RPMI7951 (cell line): Measurements from ENCODE around the gene PLOD3. TPM values are rescaled to one million over a fixed set of nuclear protein-coding genes. Genes with fewer than 3 reads are reported as not detected.

ENCODE experiments used
- DNase-seq: peaks from one replicate; pipeline ENCODE4 v3.0.0-alpha.2; 2012; ENCODE audit warnings: low read depth
- total RNA-seq: library from RNA; depleted of rRNA; stranded (reverse); fragments of >200 nt; shearing (Covaris generic); gene quantifications from 2 replicates; pipeline ENCODE4 v1.2.3, GENCODE V29; 2014; rRNA removed

Gene PLOD3
- total RNA-seq, 1 experiment from 2014 or later, result 167 TPM

DNA sequence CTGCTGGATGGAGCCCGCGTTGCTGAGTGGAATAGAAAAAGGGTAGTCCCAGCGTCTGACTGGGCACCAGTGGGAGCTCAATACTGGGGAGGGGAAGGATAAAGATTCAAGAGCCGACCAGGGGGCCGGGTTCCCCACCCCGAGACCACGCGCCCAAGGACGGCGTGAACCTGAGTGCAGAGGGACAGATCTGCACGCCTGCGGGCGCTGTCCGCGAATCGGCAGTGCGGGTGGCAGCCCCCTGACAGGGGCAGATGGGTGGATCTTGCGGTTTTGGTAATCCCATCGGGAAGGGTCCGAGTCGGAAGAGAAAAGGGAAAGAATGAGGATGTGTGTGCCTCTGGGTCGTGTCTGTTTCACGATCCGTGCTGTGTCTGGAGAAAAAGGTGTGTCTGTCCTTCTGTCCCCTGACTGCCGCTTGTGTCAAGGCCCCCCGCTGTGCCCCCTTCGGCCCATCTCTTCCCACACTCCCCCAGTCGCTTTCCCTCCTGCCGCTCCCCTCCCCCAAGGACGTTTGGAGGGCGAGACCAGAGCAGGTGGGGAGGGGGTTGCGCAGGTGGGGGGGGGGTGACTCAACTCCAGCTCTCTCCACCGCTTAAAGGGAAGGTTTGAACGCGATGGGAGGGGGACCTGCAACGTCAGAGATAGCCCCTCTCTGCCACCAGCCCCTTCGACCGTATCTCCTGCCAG, 51.3 kb downstream of the PLOD3 start:
- no peak for DNase-seq

DNA sequence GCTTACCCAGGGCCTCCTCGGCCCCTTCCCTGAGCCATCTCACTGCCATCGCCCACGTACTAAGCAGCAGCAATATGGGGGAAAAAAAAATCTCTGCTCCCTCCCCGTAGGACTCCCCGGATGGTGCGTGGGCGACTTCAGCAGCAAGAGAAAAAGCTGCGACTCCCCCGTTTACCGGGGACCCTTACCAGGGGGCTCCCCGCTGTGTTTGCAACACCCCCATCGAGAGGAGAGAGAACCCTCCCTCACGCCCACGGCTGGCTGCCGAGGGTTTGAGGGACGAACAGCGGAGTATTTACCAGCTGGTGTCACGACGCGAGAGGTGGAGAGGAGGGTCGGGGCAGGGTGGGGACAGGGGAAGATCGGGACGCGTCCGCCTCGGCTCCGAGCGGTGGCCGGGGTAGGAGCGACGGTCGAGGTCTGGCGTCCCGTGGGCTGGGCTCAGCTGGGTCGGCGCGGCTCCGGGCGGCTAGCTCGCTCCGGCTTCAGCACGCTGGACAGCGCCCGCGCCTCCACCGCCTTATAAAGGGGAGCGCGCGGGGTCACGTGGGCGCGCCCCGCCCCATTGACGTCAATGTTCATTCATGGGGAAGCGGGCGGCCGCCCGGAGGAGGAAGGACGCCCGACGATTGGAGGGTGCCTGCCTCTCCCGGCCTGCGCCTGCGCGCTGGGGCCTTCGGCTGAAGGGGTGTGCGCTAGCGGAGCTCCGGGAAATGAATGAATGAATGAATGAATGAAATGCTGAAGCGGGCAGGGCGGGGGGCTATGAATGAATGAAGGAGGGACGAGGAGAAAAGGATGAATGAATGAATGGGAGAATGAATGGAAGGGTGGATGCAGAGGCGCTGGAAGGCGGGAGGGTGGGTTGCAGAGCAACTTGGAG, 52.1 kb downstream of the PLOD3 start, which contains the start of gene VGF:
TSS of gene VGF (minus strand) at position 495 of the 883 bp plus-strand sequence. CDS start 726 bp downstream, outside the sequence.
- DNase-seq, result peak; percentile 92

DNA sequence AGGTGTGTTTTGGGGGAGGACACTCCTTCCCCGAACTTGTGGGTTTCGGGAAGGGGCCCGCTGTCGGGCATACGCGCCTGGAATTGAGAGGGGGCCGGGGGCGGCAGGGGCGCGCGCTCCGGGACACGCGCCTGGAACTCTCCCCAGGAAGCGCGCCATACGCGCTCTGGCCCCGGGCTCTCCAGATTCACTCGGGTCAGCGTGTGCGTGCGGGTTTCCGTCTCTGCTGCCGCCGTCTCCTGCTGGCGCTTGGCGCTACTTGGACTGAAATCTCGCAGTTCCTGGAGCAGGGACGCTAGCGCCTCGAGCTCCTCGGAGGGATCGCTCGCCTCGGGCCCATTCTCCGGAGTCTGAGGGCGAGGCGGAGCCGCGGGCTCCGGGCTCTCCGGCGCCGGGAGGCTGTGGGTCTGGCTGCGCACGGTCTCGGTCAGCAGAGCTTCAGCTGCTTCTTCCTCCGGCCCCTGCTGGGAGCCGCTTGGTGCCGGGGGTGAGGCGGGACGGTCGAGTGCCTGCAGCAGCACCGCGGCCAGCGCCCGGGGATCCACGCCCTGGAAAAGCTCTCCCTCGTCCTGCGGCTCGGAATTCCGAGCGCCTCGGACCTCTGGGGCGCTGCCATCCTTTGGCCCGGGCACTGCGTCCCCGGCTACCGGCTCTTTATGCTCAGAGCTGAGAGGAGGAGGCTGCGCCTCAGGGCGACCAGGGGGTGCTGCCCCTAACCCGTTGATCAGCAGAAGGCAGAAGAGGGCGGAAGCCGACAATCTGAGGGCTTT, 53.1 kb downstream of the PLOD3 start:
- DNase-seq, result peak; percentile 64

DNA sequence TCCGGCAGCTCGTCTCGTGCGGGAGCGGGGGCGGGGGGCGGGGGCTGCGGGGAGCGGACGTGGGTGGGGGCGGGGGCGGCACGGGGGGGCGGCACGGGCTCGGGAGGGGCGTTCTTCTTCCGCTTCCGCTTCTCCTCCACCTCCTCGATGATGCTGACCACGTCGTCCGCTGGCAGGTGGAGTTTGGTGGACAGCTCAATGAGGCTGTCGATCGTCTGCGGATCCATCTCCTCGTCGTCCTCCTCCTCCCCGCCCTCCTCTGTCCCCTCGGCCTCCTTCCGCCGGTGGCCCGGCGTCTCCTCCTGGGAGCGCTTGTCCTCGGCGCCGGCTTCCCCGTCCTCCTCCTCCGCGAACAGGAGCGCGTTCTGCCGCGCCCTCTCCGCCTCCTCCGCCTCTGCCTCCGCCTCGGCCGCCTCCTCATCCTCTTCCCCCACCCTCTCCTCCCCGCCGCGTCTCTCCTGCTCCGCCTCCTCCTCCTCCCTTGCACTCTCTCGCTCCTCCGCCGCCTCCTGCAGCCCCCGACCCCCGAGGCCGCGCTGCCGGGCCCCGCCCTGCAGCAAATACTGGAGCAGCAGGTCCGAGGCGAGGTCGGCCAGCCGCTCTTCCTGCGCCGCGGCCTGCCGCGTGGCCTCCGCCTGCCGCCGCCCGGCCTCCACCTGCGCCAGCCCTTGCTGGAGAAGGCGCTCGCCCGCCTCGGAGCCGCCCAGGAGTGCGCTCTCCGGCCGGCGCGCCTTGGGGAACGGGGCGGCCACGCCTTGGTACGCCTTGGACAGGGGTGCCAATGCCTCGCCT, 53.9 kb downstream of the PLOD3 start:
- DNase-seq, result no peak

DNA sequence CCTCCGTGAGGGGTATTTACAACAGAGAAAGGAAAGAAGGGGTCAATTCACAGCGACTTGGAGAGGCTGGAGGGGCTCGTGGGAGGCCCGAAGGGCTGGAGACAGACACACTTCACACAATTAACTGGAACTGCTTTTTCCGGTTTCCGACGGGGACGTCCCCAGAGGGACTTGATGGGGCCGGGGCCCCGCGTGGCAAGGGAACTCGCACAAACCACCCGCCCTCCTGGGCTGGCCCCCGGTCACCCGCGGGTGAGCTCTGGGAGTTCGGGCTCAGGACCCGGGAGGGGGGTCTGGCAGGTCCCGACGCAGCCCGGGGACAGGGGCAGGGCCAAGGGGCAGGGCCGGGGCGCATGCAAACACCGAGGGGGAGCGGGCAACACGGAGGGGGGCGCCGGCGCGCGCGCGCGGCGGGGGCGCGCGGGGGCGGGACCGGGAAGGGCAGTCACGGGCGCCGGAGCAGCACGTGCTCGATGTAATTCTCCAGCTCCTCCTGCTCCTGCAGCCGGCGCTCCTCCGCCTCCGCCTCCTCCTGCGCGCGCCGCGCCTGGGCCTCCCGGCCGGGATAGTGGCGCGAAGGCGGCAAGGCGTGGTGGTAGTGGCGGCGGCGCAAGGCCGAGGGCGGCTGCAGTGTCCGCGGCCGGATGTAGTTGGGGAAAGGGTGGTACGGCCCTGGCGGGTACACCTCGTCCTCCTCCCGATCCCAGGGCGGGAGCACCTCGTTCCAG, 54.7 kb downstream of the PLOD3 start:
- DNase-seq, result peak; percentile 59

DNA sequence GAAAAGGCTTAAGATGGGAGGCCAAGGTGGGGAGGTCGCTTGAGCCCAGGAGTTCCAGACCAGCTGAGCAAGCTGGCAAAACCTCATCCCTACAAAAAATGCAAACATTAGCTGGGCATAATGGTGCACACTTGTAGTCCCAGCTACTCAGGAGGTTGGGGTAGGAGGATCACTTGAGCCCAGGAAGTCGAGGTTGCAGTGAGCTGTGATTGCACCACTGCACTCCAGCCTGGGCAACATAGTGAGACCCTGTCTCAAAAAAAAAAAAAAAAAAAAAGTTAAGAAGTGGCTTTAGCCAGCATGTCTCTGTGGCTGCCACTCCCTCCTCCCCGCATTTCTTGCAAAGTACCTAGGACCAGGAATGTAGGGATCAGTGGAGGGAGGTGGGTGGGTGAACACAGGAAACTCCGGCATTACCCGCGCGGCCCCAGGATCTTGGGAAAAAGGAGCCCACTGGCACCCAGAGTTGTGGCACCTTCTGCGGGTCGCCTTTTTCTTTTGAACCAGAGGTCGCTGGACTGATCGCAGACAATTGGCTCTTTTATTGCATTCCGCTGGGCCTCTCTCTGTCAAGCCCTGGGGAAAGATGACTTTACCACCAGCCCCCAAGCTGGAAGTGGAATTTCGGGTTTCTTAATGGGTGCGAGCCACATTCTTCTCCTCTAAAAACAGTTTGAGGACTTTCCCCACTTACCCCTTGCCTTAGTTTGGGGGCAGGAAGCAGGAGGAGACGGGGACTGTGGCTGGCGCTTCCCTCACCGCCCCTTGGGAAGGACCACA, 55.5 kb downstream of the PLOD3 start:
- DNase-seq, result no peak

GRCh38 chr7:101160910-101161309, 56.5 kb downstream of the PLOD3 start:
- no peak for DNase-seq

- no peak for DNase-seq
These were observed 57.4 kb downstream of the PLOD3 start for GRCh38 chr7:101159696-101160674.

DNA sequence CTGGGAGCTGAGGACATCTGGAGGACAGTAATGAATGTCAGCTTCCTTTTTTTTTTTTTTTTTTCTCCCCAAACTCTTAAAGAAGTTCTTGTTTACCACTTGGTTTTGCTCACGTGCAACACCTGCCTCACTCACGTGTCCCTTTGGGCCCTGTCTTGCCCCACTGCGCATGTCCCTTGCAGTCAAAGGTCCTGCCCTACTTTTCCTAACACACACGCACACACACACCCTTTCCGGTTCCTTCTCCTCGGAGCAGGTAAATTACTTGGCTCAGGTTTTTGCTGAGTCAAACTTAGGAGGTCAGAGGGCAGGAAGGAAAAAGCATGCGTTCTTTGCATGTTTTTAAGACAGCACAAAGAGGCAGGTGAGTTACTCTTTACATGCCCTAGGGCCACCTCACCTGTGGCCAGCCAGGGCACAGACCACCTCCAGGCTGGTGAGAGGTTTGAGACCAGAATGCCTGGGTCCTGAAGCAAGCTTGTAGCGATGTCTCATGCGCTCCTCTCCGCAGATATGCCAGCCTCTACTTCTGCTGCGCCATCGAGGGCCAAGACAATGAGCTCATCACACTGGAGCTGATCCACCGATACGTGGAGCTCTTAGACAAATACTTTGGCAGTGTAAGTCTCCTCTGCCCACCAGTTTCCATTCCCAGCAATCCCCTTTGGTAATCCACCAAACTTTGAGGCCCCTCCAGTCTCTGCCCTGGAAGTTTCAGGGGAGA, 60.4 kb downstream of the PLOD3 start:
- no peak for DNase-seq

- DNase-seq, result no peak
These were observed 61.1 kb downstream of the PLOD3 start for GRCh38 chr7:101156277-101156676.

Other genes starting within 250 kb of the PLOD3 start
- gene MUC12, start 248.0 kb downstream of the PLOD3 start, total RNA-seq, result 0.72 and 5.6 TPM in 2 replicates
- gene MUC17, start 197.5 kb downstream of the PLOD3 start, total RNA-seq, result not detected in 2 replicates
- 4.7 and 5.0 TPM in 2 replicates for gene TRIM56, start 132.1 kb downstream of the PLOD3 start, total RNA-seq
- 221 and 238 TPM in 2 replicates for gene SERPINE1, start 90.5 kb downstream of the PLOD3 start, total RNA-seq
- gene AP1S1, start 63.1 kb downstream of the PLOD3 start, total RNA-seq, result 135 and 162 TPM in 2 replicates
- gene VGF, start 52.0 kb downstream of the PLOD3 start, total RNA-seq, result 0.12 and 0.59 TPM in 2 replicates
- not detected in 2 replicates for gene NAT16, start 37.3 kb downstream of the PLOD3 start, total RNA-seq
- not detected in 2 replicates for gene MOGAT3, start 16.5 kb downstream of the PLOD3 start, total RNA-seq
- 121 and 160 TPM in 2 replicates for gene ZNHIT1, start 584 bp upstream of the PLOD3 start, total RNA-seq
- 0.36 and 0.49 TPM in 2 replicates for gene CLDN15, start 20.2 kb upstream of the PLOD3 start, total RNA-seq
- gene FIS1, start 27.5 kb upstream of the PLOD3 start, total RNA-seq, result 239 and 343 TPM in 2 replicates
- 58.2 and 62.0 TPM in 2 replicates for gene IFT22, start 104.2 kb upstream of the PLOD3 start, total RNA-seq
- 0.29 and 0.60 TPM in 2 replicates for gene COL26A1, start 145.3 kb upstream of the PLOD3 start, total RNA-seq